Activated T-cell treated with anti-CD3 and anti-CD28 coated beads for 24 hours (primary cell): ENCODE data around the gene KLHL18.
A peak's percentile ranks its signal among the peaks of the same experiment; 100 is the strongest.
"Not testable (repeated sequence)": the region's sequence is repeated elsewhere in the genome, so short reads cannot be mapped to it uniquely, and the experiment has no call there.

Source experiments
- DNase-seq: peaks from one replicate; pipeline ENCODE4 v3.0.0-alpha.2; 2020; ENCODE audit warnings: low read depth

KLHL18 gene

DNA sequence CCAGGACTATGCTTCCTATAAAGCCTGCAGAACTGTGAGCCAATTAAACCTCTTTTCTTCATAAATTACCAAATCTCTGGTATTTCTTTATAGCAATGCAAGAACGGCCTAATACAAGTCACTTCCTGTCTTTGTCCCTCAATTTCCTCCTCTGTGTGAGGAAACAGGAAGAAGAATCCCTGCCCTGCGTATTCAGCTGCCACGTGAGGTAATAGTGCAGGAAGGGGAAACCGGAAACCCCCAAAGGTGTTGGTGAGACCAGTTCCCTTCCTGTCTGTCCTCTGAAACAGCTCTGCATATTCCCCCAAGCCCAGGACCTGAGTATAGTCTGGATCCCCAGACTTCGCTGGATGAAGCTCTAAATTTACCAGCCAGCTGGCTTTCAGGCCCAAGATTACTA lies 80.0 kb downstream of the KLHL18 start:
- DNase-seq: peak; percentile 5

DNA sequence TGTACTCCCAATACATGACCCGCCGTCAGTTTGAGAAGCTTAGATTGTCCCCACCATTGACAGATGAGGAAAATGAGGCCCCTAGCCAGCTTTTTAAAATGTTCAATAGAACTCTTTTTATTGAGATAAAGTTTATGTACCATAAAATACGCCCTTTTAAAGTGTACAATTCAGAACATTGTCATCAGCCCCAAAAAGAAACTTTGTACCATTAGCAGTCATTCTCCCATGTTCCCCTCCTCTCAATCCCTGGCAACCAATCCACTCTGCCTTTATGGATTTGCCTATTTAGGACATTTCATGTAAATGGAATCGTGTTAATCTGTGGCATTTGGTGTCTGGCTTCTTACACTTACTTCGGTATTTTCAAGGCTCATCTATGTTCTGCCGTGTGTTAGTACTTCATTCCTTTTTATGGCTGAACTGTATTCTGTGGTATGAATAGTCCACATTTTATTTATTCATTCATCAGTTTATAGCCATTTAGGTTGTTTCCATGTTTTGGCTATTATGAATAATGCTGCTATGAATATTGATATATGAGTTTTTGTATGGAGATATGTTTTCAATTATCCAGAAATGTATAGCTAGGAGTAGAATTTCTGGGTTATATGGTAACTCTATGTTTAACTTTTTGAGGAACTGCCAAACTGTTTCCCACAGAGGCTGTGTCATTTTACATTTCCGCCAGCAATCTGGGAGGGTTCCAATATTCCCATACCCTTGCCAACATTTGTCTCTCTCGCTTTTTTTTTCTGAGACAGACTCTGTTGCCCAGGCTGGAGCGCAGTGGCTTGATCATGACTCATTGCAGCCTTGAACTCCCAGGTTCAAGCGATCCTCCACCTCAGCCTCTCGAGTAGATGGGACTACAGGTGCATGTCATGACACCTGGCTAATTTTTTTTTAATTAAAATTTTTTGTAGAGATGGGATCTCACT lies 82.7 kb downstream of the KLHL18 start:
- no peak for DNase-seq

GRCh38 chr3:47366833-47367232 lies 84.1 kb downstream of the KLHL18 start:
- DNase-seq: no peak

DNA sequence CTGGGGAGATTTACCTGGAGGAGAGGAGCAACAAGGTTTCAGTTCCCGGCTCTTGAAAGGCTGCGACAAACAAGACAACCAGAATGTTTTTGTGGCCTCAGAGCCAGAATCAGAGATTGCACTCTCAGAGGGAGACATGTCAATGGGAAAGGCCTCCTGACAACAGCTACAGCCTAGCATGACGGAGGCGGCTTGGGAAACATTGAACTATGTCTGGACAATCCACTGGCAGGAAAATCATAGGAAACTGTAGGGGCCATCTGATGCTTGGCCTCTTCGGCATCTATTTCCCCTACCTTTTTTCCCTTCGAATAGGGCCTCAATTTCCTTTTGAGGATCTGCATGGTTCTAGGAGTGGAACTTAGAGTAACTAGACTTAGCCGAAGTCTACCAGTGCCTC lies 84.9 kb downstream of the KLHL18 start:
- no peak for DNase-seq

DNA sequence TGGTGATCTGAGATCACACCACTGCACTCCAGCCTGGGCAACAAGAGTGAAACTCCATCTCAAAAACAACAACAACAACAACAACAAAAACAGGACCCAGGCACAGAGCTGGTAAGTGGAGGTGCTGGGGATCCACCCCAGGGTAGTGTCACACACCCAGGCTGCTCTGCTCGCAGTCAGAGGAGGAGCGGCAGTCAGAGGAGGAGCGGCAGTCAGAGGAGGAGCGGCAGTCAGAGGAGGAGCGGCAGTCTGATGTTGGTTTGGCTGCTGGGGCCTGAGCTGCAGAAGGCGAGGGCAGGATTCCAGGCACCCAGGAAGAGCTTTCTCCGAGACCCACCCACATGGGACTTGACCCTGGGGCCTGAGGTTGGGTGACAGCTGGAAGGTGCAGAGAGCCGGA lies 87.3 kb downstream of the KLHL18 start:
- DNase-seq: not testable (repeated sequence)

DNA sequence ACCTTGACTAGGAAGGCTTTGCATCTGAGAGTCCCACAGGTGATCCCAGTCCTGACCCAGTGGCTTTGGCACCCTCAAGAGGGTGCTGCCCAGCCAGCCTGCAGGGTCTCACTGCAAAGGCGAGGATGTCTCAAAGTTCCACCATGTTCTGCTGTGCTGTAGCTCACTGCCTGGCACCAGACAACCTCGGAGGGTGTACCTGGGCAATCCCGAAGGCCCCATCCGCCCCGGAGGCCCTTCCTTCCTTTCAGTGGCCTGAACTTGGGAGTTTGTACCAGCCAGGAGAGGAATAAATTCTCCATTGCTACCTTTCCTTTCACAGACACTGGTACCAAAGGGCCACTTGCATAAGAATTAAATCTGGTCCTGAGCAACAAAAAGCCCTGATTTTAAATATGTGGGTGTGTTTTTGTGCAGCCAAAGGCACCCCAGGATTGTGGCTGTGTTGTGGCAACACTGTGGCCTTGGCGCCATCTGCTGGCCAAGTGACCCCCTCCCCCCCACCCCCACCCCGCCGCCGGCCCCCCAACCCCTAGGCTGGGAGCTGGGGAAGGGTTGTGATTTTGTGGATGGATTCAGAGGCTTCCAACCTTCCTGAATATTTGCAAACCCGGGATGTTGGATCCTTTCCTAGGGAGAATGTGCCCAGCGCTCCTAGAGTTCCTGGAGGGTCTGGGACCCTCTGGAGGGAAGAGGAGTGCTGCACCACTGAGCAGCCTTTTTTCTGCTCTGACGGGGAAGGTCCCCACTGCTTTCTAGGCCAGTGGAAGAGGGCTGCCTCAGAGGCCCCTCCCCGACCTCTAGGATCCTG lies 88.3 kb downstream of the KLHL18 start:
- DNase-seq: peak; percentile 4

GRCh38 chr3:47374587-47374986 lies 91.8 kb downstream of the KLHL18 start:
- DNase-seq: no peak

- no peak for DNase-seq
Observed at GRCh38 chr3:47376393-47376792, 93.6 kb downstream of the KLHL18 start.

- DNase-seq: no peak
Observed at GRCh38 chr3:47377186-47377585, 94.4 kb downstream of the KLHL18 start.

GRCh38 chr3:47378869-47379268 lies 96.1 kb downstream of the KLHL18 start:
- DNase-seq: no peak

DNA sequence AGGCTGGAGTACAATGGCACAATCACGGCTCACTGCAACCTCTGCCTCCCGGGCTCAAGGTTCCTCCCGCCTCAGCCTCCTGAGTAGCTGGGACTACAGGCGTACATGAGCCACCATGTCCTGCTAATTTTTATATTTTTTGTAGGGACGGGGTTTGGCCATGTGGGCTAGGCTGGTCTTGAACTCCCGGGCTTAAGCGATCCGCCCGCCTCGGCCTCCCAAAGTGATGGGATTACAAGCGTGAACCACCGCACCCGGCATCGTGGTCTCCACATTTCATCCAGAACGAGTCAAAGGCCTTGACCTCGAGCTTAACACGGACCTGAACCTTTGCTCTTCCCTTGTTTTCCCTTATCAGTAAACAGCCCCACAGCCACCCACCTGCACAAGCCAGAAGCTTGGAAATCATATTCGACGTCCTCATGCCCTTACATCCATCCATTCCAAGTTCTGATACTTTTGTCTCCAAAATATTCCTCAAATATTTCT lies 96.7 kb downstream of the KLHL18 start:
- DNase-seq: no peak

GRCh38 chr3:47380026-47380600 lies 97.4 kb downstream of the KLHL18 start:
- DNase-seq: no peak

- peak; percentile 99 for DNase-seq
Observed at GRCh38 chr3:47380601-47381316, 98.0 kb downstream of the KLHL18 start, which contains the start of gene PTPN23. Gene PTPN23, plus strand, starts transcription at chr3:47381021. Its CDS starts 76 bp downstream, at chr3:47381097.

GRCh38 chr3:47381317-47382157 lies 98.8 kb downstream of the KLHL18 start:
- peak; percentile 75 for DNase-seq

GRCh38 chr3:47384425-47384824 lies 101.7 kb downstream of the KLHL18 start:
- no peak for DNase-seq

DNA sequence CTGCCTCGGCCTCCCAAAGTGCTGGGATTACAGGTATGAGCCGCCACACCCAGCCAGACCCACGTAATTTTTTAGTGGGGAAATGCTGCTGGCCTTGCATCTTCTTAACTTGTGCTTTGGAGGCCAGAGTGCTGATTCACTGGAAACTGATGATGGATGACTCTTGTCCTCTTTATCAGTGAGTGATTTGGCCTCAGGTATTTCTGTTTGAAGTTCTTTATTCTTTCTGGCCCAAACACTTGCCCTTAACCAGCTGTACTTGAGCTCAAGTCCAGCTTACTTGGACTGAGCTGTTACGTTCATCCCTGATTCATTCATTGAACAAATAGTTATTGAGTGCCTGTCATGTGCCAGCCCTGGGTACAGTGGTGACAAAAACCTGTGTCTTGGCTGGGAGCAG lies 102.3 kb downstream of the KLHL18 start:
- no peak for DNase-seq

GRCh38 chr3:47385796-47386195 lies 103.1 kb downstream of the KLHL18 start:
- no peak for DNase-seq

DNA sequence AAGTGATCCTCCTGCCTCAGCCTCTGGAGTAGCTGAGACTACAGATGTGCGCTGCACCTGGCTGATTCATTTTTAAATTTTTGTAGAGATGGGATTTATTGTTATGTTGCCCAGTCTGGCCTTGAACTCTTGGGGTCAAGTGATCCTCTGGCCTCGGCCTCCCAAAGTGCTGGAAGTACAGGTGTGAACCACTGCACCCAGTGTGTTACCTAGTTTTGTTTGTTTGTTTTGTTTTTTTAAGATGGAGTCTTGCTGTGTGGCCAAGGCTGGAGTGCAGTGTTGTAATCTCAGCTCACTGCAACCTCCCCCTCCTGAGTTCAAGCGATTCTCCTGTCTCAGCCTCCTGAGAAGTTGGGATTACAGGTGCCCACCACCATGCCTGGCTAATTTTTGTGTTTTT lies 110.2 kb downstream of the KLHL18 start:
- DNase-seq: no peak

- no peak for DNase-seq
Observed at GRCh38 chr3:47394140-47394870, 111.6 kb downstream of the KLHL18 start.

DNA sequence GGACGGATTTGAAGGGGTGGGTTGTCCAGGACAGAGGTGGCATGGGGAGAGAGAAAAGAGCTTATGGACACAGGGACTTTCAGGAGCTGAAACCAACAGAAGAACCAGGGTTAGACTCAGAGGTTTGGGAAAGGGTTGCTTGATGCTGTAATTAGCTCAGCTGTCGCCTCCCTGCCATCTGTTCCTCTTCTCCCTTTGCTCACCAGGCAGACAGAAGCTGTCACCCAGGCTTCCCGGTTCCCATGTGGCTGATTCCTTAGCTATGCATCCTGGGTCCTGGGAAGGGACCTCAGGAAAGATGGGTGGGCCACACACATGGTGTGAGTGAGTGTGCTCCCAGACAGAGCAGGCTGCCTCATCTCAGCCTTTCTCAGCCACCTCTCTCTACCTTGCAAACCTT lies 112.1 kb downstream of the KLHL18 start:
- DNase-seq: no peak
